HAP-1 (cell line): Measurements from ENCODE around the gene TRERF1.

Experiments
- DNase-seq, 2 experiments: peaks; one replicate each; pipeline ENCODE4 v3.0.0-alpha.2; 2016 to 2020; ENCODE audit warnings: low spot score in 2 of 2
- H3K27me3 ChIP-seq: fragments of 250-450 bp; sonication (Bioruptor Pico); 2 replicates; pipeline ENCODE4 v1.5.1; 2020; ENCODE audit warnings: low read depth, mild to moderate bottlenecking, moderate library complexity
- H3K36me3 ChIP-seq: fragments of 250-450 bp; sonication (Bioruptor Pico); replicated peaks from 2 replicates; pipeline ENCODE4 v1.5.1; 2020; ENCODE audit warnings: mild to moderate bottlenecking
- H3K4me1 ChIP-seq: fragments of 250-450 bp; sonication (Bioruptor Pico); 2 replicates; pipeline ENCODE4 v1.5.1; 2020; ENCODE audit warnings: mild to moderate bottlenecking
- H3K4me3 ChIP-seq: fragments of 250-450 bp; sonication (Bioruptor Pico); 2 replicates; pipeline ENCODE4 v1.5.1; 2020; ENCODE audit warnings: mild to moderate bottlenecking, moderate library complexity
- H3K9me3 ChIP-seq: fragments of 250-450 bp; sonication (Bioruptor Pico); 2 replicates; pipeline ENCODE4 v1.5.1; 2020; ENCODE audit warnings: mild to moderate bottlenecking, moderate library complexity
- in situ Hi-C: fragments of 300-500 bp; cut with MboI; formaldehyde crosslinking; loops from 3 replicates; pipeline ENCODE4 v1.14.3; 2020; ENCODE audit warnings: low sequenced_read_pairs, inconsistent platforms, mixed read lengths

TRERF1 gene

GRCh38 chr6:42292004-42292740, 159.6 kb downstream of the TRERF1 start:
- DNase-seq, result no peak
- no peaks in the 10 kb centered on the region for H3K27me3 ChIP-seq
- H3K4me3 ChIP-seq, result no peak overlapping the region
- in situ Hi-C loops, result no loop called here
- no peaks in the 10 kb centered on the region for H3K36me3 ChIP-seq
- no peaks in the 10 kb centered on the region for H3K4me1 ChIP-seq
- H3K9me3 ChIP-seq, result no peaks in the 10 kb centered on the region; the same call in 1 of the 2 replicates

- Histone ChIP-seq H3K4me1 (no peaks in the 10 kb centered on the region), H3K27me3 (no peaks in the 10 kb centered on the region), H3K36me3 (no peaks in the 10 kb centered on the region), H3K9me3 (peaks cover 3% of the 10 kb centered on the region; the same call in 1 of the 2 replicates), H3K4me3 (no peak overlapping the region)
- no peak for DNase-seq
- in situ Hi-C loops, result no loop called here
Measured at GRCh38 chr6:42287756-42288155, 164.0 kb downstream of the TRERF1 start.

DNA sequence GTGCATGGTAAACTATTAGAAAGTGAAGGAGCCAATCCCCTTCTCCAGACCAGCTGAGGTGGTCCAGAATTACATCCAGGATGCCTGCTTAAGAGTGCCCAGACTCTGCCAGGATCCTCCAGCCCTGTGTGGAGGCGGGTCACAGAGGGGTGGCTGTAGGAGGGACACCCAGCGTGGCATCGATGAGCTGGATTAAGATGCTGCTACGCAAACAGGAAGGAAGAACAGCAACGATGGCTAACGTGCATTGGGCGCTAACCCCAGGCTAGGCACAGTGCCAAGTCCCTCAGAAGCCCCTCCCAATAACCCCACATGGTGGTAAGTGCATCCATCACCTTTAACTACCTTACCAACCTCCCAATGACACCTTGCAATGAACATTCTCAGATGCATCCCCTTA, 170.2 kb downstream of the TRERF1 start:
- in situ Hi-C loops, result no loop called here
- Histone ChIP-seq H3K27me3 (no peaks in the 10 kb centered on the region), H3K9me3 (peaks cover 3% of the 10 kb centered on the region; the same call in 1 of the 2 replicates), H3K36me3 (no peaks in the 10 kb centered on the region), H3K4me3 (no peak overlapping the region), H3K4me1 (no peaks in the 10 kb centered on the region)
- no peak for DNase-seq

GRCh38 chr6:42280966-42281533, 170.7 kb downstream of the TRERF1 start:
- Histone ChIP-seq H3K27me3 (no peaks in the 10 kb centered on the region), H3K9me3 (peaks cover 3% of the 10 kb centered on the region; the same call in 1 of the 2 replicates), H3K4me1 (no peaks in the 10 kb centered on the region), H3K4me3 (no peak overlapping the region), H3K36me3 (no peaks in the 10 kb centered on the region)
- in situ Hi-C loops, result no loop called here
- DNase-seq, result no peak

- no peaks in the 10 kb centered on the region for H3K36me3 ChIP-seq
- H3K9me3 ChIP-seq, result peaks cover 3% of the 10 kb centered on the region; the same call in 1 of the 2 replicates
- no peaks in the 10 kb centered on the region for H3K27me3 ChIP-seq
- no peak overlapping the region for H3K4me3 ChIP-seq
- no peak for DNase-seq
- in situ Hi-C loops, result no loop called here
- H3K4me1 ChIP-seq, result no peaks in the 10 kb centered on the region
Measured at GRCh38 chr6:42279966-42280629, 171.6 kb downstream of the TRERF1 start.

- Histone ChIP-seq H3K27me3 (no peaks in the 10 kb centered on the region), H3K4me1 (no peaks in the 10 kb centered on the region), H3K36me3 (no peaks in the 10 kb centered on the region), H3K4me3 (no peak overlapping the region), H3K9me3 (peaks cover 3% of the 10 kb centered on the region; the same call in 1 of the 2 replicates)
- DNase-seq, result no peak
- in situ Hi-C loops, result no loop called here
Measured at GRCh38 chr6:42279144-42279781, 172.5 kb downstream of the TRERF1 start.

DNA sequence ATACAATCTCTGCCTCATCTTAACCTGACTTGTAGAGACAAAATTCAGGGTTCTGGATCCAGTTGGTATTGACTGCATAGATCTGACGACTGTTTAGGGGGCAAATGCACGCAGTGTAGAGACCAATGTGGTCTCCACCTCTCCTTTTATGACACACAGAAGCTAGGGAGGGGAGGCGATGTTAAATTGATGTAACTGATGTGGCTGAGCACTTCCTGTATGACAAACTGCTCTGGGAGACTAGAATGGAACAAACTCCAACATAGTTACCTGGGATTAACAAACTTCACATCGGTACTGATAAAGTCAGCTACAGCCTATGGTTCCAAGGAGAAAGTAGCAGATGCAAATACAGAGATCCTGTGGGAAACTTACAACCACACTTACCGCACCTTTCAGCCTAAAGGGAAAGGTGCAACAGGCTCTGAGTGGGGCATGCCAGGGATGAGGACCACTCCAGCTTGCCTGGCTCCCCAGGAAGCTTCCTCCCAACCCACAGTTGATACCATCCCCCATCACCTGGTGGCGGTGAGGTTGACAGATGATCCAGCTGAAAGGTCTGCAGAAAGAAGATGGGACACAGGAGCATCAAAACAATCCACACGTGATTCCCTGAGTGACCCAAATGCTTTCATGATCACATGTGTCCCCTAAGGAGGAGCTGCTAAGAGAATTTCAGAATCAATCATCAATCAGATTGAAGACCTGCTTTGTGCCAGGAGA, 173.4 kb downstream of the TRERF1 start:
- no peaks in the 10 kb centered on the region for H3K36me3 ChIP-seq
- H3K27me3 ChIP-seq, result no peaks in the 10 kb centered on the region
- no peak for DNase-seq
- no peaks in the 10 kb centered on the region for H3K4me1 ChIP-seq
- H3K4me3 ChIP-seq, result no peak overlapping the region
- peaks cover 3% of the 10 kb centered on the region; the same call in 1 of the 2 replicates for H3K9me3 ChIP-seq
- in situ Hi-C loops, result no loop called here

DNA sequence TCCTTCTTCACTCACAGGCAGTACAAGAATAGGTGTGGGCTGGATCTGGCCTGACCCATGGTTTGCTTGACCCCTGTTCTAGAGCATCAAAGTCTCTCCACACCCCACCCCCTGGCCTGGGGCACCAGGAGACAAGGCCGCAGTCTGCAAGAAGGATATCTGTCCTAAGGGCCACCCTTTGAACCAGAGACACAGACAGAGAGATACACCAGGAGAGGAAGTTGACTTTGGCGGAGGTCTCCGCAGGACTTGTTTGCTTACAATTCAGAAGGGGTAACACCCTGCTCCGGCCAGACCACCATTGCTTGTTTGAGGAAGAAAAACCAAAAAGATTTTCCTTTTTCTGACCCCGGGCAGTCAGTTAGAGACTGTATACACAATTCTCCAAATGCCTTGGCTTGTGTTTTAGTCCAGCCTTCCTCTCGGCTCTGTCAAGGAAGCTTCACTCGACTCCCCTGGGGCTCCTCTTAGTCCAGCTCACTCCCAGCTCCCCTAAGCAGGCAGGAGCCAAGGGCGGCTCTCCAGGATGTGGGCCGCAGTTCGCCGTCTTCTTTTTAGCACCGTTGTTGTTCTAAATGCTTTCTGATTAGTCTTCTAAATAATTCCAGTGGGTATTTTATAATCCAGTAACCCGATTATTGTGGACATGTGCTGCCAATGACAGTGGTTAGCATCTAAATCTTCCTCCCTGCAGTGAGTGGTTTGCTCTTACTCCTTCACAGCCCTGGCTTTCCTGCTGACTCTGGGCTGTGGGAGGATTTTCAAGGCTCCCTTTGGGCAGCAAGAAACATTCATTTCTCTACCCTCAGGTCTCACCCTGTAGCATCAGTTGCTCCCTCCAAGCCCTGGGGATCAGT, 175.5 kb downstream of the TRERF1 start:
- no peaks in the 10 kb centered on the region for H3K27me3 ChIP-seq
- no peak overlapping the region for H3K4me3 ChIP-seq
- no peak for DNase-seq
- H3K9me3 ChIP-seq, result no peaks in the 10 kb centered on the region
- H3K36me3 ChIP-seq, result no peaks in the 10 kb centered on the region
- H3K4me1 ChIP-seq, result no peaks in the 10 kb centered on the region
- in situ Hi-C loops, result no loop called here

DNA sequence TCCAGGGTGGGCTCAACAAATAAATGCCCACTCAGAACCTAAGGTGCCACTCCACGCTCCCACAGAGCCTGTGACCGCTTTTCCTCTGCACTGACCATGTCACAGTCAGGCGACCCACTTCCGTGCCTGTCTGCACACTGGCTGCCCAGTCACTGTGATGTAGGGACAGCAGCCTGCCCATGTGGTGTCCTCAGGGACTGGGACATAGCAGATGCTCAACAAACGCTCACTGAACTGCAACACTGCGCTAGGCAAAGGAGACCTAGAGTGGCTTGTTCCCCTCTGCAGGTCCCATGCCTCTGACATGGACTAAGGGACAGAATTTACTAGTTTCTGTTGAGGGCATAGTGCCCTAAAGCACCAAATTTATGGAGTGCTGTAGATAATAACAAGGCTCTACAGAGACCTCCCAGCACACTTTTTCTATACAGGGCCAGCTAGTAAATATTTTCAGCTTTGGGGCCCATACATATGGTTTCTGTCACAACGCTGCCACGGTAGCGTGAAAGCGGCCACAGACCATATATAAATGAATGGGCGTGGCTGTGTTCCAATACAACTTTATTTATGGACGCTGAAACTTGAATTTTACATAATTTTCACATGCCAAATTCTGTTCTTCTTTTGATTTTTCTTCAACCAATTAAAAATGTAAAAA, 176.2 kb downstream of the TRERF1 start:
- Histone ChIP-seq H3K27me3 (no peaks in the 10 kb centered on the region), H3K4me1 (no peaks in the 10 kb centered on the region), H3K4me3 (no peak overlapping the region), H3K36me3 (no peaks in the 10 kb centered on the region), H3K9me3 (no peaks in the 10 kb centered on the region)
- DNase-seq, result no peak
- in situ Hi-C loops, result no loop called here

- Histone ChIP-seq H3K4me1 (peaks cover 6% of the 10 kb centered on the region), H3K36me3 (no peaks in the 10 kb centered on the region), H3K4me3 (no peak overlapping the region), H3K9me3 (no peaks in the 10 kb centered on the region), H3K27me3 (no peaks in the 10 kb centered on the region)
- in situ Hi-C loops, result loop anchor here (25.0 kb wide), 1 partner anchor 262 kb away; no protein-coding TSS in a partner anchor
- no peak for DNase-seq
Measured at GRCh38 chr6:42274898-42275297, 176.8 kb downstream of the TRERF1 start.

DNA sequence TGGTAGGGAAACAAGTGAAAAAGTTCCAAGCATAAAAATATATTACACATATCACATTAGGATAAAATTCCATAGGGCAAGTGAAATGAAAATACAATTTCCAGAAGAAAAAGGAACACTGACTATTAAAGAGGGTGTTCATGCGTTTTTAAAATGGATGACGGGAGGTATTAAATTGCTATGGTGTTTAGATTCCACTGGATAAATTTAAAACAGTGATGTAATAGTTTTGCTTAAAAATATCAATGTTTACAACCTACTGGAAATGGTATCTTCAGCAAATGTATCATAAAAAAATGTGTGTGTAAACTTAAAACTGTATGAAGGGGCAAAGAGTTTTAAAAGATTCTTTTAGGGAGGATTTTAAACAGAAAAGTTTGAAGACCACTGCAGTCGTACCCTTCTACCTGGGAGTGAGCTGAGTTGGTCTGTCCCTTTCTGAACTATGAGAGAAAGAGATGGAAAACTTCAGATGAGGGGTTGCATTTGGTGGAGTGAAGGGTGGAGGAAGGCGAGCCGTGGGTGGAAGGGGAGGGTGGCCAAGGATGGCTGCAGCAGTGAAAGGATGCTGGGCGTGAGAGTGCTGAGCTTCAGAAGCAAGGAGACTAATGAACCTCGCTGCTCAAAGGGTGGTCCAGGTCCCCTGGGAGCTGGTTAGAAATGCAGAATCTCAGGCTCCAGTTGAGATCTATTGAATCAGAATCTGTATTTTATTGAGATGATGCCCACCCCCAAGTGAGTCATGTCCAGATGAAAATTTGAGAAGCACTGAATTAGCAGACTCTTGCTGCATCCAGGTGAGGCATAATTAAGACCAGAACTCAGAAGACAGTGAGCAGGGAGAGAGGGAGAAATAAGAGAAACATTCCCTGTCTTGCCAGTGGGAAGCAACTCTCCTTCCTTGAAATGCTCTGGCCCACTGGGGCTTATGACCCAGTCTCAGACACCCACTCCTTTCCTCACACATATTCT, 179.6 kb downstream of the TRERF1 start:
- no peaks in the 10 kb centered on the region for H3K9me3 ChIP-seq
- DNase-seq, result no peak
- H3K4me1 ChIP-seq, result peaks cover 10% of the 10 kb centered on the region
- H3K36me3 ChIP-seq, result no peaks in the 10 kb centered on the region
- no peak overlapping the region for H3K4me3 ChIP-seq
- no peaks in the 10 kb centered on the region for H3K27me3 ChIP-seq
- in situ Hi-C loops, result loop anchor here (25.0 kb wide), 1 partner anchor 265 kb away; no protein-coding TSS in a partner anchor
